GM13977 (cell line): ENCODE measurements around the gene DACT1.

Experiments
- DNase-seq: peaks from one replicate; pipeline ENCODE4 v3.0.0; 2012; ENCODE audit warnings: low spot score
- CTCF ChIP-seq: IDR thresholded peaks from 2 replicates; pipeline ENCODE4 v1.5.1; 2012; ENCODE audit warnings: mild to moderate bottlenecking, control low read depth; ENCODE audit not compliant: insufficient read depth; ENCODE audit errors: extremely low read depth, missing control alignments
- in situ Hi-C: fragments of 300-500 bp; cut with MboI; formaldehyde crosslinking; loops from one replicate; pipeline ENCODE4 v1.12.0; 2022; ENCODE audit warnings: low sequenced_read_pairs, low pct_unique_long_range_greater_than_20kb, mixed read lengths, inconsistent platforms; ENCODE audit not compliant: unreplicated experiment

The DACT1 gene

GRCh38 chr14:58650857-58651256 is 13.1 kb downstream of the DACT1 start:
- TF ChIP-seq CTCF = no peak
- in situ Hi-C loops = no loop called here
- no peak for DNase-seq

GRCh38 chr14:58656671-58657411 is 19.1 kb downstream of the DACT1 start:
- in situ Hi-C loops = no loop called here
- no peak for DNase-seq
- TF ChIP-seq CTCF = no peak

GRCh38 chr14:58659061-58659460 is 21.3 kb downstream of the DACT1 start:
- TF ChIP-seq CTCF = no peak
- in situ Hi-C loops = no loop called here
- no peak for DNase-seq

GRCh38 chr14:58659846-58660245 is 22.1 kb downstream of the DACT1 start:
- no peak for TF ChIP-seq CTCF
- no peak for DNase-seq
- in situ Hi-C loops = no loop called here

GRCh38 chr14:58660407-58660806 is 22.6 kb downstream of the DACT1 start:
- no peak for DNase-seq
- in situ Hi-C loops = no loop called here

GRCh38 chr14:58662018-58662417 is 24.3 kb downstream of the DACT1 start:
- no peak for DNase-seq
- in situ Hi-C loops = no loop called here
- TF ChIP-seq CTCF = no peak

More at GRCh38 chr14:58660407-58660806, 22.6 kb downstream of the DACT1 start:
- TF ChIP-seq CTCF = no peak
